ACHN (cell line): Measurements from ENCODE around the gene POLR1C.
"Not testable (repeated sequence)": the region's sequence is repeated elsewhere in the genome, so short reads cannot be mapped to it uniquely, and the experiment has no call there.

Source experiments
- DNase-seq: peaks from one replicate; pipeline ENCODE4 v3.0.0-alpha.2; 2015
- in situ Hi-C: cut with HindIII; loops from 2 replicates; pipeline ENCODE4 v1.10.0; 2017; ENCODE audit warnings: low sequenced_read_pairs, low pct_ligation_motif_present, low pct_unique_long_range_greater_than_20kb

The POLR1C gene

DNA sequence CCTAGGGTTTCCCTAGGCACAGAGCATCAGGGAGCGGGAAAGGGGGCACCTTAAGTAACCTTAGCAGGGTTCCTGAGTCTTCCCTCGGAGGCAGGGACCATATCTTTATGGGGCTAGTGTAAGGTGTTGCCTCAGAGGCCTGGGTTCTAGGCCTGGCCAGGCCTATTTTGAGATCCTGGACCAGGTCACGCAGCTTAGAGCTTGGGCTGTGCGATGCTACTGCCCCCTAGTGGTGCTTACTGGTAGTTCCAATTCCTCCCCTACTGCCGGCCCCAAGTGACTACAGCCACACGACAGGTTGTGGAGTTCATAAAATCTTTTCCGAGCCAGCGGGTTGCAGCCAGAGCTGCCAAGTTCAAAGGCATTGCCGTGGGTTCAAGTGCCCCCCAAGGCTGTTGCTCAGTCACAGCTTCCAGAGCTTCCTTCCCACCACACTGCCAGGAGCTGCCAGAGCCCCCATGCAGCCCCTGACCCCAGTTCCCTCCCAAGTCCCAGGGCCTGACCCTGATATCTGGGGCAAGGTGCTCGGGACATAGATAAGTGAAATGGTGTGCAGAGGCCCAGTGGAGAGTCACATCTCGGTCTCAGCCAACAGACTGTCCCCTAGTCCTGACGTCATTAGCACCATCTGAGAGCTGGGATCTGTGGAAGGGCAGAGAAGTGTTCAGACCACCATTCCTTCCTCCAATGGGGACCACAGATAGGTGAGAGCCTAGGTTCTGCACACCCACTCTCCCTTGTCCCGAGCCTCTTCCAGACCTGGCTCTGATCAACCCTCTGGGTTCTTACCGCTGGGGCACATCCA lies 10.0 kb upstream of the POLR1C start:
- peak; percentile 74 for DNase-seq
- in situ Hi-C loops, result no loop called here

DNA sequence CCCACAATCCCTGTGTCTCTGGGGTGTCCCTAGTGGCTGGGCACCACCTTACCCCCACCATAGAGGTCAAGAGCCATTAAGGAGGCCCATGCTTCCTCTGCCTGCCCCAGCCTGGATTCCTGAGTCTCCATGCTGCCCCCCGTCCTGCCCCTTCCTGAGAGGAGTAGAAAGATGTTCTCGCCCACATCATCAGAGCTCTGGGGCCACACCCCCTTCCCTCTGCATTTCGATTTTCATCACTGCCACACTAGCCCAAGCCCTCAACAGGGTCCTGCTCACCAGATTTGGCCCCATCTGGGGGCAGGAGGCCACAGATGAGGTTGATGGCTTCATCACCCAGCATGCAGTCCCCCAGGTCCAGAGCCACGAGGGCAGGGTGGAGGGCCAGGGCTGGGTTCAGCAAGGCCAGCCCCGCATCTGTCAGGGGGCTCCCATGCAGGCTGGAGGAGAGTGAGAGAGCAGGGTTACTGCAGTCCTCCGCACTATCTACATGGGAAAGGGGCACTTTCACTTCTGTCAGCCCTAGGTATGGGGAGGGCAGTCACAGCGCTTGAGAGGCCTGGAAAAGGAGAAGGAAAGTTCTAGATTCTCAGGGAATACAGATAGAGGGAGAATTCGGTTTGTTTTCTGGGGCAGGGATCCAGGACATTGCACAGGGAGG lies 8.3 kb upstream of the POLR1C start:
- no peak for DNase-seq
- in situ Hi-C loops, result no loop called here

DNA sequence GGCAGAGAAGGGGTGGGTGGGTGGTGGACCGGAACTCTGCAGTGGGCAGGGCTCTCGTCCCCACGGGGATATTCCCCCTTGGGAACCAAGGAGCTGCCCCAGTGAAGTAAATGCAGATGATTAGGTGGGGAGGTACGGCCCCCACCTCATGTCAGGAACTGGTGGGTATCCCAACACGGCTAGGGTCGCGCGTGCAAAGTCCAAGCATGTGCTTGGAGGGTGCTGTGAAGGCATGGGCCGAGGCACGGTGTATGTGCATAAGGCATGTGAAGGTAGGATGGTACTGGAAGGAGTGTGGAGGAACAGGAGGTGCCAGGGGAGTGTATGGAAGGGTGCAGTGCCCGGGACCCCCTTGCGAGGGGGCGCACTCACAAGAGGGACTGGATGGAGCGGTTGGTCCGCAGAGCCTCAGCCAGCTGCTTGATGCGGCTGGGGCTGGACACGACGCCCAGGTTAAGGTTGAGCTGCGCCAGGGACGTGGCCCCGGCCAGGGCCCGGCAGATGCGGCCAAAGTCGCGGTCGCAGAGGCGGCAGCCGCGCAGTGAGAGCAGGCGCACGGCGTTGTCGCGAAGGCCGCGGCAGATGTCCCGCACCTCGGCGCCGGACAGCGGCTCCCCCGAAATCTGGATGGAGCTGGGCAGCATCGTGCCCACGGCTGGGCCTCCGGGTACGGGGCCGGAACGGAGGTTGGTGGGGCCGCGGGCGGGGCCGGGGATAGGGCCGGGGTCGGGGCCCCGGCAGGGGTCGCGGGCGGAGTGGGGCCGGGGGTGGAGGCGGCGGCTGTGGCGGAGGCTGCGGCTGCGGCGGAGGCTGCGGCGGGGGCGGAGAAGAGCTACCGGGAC lies 7.5 kb upstream of the POLR1C start:
- in situ Hi-C loops, result no loop called here
- DNase-seq, result no peak

GRCh38 chr6:43509984-43510826 lies 6.7 kb upstream of the POLR1C start, which contains the start of gene LRRC73:
Gene LRRC73 (minus strand): TSS chr6:43510346. CDS start chr6:43509785, 561 bp downstream.
- in situ Hi-C loops, result no loop called here
- DNase-seq, result peak; percentile 73

- in situ Hi-C loops, result no loop called here
- DNase-seq, result no peak
These were observed 6.1 kb upstream of the POLR1C start for GRCh38 chr6:43510827-43511163.

- DNase-seq, result no peak
- in situ Hi-C loops, result no loop called here
These were observed 5.0 kb upstream of the POLR1C start for GRCh38 chr6:43511824-43512415.

DNA sequence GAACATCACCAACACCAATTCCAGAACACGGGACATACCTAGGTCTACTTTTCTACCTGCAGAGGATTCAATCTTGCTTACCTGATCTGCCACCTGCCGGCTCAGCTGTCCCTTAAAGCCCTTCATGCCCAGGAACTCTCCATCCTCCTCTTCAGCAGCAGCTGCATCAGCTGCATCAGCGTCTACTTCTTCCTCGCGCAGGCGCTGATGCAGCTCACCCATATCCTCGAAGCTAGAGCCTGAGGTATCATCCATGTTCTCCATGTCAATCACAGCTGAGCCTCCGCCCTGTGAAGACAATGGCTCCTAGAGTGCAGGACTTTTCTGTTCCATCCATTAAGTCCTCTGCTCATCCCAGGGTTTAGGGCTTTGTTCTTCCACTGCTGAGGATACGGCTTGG lies 1.1 kb upstream of the POLR1C start:
- no peak for DNase-seq
- in situ Hi-C loops, result no loop called here

DNA sequence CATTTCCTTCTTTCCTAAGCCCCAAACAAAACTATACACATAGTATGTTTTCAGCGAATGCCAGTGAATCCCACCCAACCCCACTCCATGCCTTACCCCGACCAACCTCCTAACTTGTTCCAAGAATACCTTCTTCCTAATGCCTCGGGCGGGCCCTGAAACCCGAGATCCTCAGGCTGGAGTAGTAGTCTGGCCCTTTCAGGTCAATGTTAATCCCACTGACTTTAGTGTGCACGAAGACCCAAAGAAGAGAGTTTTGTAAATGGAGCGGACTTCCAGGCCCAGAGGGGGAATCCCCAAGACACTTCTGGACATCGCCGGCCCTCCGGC lies 557 bp upstream of the POLR1C start:
- DNase-seq, result no peak
- in situ Hi-C loops, result no loop called here

GRCh38 chr6:43517505-43518357 lies 842 bp downstream of the POLR1C start:
- DNase-seq, result no peak
- in situ Hi-C loops, result no loop called here

DNA sequence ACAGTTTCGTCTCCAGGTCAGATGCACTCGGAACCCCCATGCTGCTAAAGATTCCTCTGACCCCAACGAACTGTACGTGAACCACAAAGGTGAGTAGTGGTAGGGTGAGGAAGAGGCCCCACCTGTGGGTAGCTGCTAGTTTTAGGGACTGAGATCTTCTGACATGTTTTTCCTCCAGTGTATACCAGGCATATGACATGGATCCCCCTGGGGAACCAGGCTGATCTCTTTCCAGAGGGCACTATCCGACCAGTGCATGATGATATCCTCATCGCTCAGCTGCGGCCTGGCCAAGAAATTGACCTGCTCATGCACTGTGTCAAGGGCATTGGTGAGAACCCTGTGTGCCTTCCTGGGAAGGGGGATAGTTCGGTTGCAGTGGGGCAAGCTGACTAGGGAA lies 3.2 kb downstream of the POLR1C start:
- DNase-seq, result no peak
- in situ Hi-C loops, result no loop called here

DNA sequence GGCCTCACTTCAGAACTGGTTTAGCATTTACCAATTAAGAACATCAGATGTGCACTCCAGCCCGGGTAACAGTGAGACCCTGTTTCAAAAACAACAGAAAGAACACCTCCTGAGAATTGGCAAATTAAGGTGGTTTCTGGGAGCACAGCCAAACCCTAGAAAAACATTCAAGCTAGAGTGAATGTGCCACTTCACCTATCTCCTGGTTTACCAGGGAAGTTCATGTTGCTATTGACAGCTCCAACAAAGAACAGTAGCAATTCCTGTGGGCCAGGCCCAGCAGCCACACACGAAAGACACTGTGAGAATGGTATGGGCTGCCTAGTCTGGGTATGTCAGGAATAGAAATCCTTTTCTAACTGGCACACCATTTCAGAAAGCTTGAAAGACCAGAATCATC lies 4.9 kb downstream of the POLR1C start:
- DNase-seq, result no peak
- in situ Hi-C loops, result no loop called here

DNA sequence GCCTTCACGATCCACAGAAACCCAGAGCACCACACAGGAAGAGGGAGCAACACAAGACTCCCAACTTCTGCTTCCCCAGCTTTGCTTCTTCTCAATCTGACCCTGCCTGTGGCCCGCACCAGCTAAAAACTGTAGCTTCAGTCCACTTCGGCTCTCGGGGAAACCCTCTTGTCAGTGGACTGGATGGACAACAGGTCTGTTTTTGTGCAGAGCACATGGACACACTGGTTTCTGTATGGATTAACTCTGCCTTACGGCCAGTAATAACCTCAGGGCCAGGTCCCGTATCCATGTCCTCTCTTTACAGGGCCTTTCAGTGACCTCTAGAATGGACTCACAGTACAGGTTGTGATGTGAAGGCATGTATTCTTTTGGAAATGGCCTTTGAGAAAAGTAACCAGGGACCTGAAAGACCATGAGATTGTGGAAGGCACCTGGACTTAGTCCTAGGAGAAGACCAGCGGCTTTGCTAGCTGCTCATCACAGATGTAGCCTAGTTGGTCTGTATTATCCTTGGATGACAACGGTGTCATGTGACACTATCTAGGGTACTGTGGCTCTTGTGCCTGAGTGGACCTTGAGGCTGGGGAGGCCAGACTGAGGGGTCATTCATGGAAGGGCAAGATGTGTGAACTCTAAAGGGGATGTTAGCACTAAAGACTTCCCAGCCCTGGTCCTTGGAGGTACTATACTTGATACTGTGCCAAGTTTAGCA lies 5.8 kb downstream of the POLR1C start:
- no peak for DNase-seq
- in situ Hi-C loops, result no loop called here

DNA sequence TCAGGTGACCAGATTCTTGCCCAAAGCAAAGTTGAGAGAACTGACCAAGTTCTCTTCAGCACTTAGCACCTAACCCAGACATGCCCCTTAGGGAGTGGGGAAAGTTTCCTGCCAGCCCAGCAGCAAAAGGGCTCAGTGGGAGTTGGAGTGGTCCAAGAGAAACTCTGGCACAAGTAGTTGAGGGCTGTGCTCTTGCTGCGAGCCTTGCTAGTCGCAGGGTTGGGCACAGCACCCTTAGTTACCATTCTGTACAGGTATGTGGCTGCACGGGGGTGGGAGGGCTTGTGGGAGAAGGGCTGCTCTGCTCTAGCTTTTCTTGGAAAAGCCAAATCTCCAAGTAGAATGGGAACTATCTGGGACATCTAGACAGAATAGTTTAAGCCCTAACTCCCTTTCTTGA lies 6.4 kb downstream of the POLR1C start:
- DNase-seq, result no peak
- in situ Hi-C loops, result no loop called here

GRCh38 chr6:43524483-43524961 lies 7.6 kb downstream of the POLR1C start:
- in situ Hi-C loops, result no loop called here
- DNase-seq, result no peak

DNA sequence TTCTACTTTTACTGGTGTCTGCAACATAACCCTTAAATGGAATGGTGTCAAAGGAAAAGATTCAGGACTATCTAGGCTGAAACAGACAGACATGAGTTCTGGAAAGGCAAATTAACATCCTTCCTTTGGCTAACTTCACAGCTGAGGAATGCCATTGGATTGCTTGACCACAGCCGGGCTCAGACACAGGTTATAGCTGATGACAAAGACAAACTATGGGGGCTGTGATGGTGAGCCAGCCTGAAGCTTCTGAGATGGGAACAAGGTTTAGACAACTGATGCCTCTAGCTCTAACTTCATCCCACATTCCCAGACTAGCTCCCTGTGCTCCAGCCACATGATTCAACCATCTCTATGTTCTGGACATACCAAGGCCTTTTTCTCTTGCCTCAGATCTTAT lies 15.3 kb downstream of the POLR1C start:
- in situ Hi-C loops, result no loop called here
- DNase-seq, result no peak

DNA sequence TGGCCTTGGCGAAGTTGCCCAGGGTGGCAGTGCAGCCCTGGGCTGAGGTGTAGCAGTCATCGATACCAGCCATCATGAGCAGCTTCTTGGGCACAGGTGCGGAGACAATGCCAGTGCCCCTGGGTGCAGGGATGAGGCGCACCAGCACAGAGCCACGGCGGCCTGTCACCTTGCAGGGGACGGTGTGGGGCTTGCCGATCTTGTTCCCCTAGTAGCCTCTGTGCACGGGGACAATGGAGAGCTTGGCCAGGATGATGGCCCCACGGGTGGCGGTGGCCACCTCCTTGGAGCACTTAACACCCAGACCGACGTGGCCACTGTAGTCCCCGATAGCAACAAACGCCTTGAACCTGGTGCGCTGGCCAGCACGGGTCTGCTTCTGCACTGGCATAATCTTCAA lies 22.1 kb downstream of the POLR1C start:
- in situ Hi-C loops, DNase-seq: not testable (repeated sequence)

GRCh38 chr6:43539409-43539808 lies 22.5 kb downstream of the POLR1C start:
- in situ Hi-C loops, result not testable (repeated sequence)

More at GRCh38 chr6:43539409-43539808, 22.5 kb downstream of the POLR1C start:
- not testable (repeated sequence) for DNase-seq
